GM23248 (cell line): ENCODE results near the gene GNLY. TPM values are rescaled to one million over a fixed set of nuclear protein-coding genes. Genes with fewer than 3 reads are reported as not detected.

Source experiments
- DNase-seq: peaks from one replicate; pipeline ENCODE4 v3.0.0-alpha.2; 2015
- H2AFZ ChIP-seq: fragments of 200-600 bp; sonication (generic); 2 replicates; pipeline ENCODE4 v1.6.1; 2016; ENCODE audit warnings: antibody characterized with exemption
- H3F3A ChIP-seq: fragments of 200-600 bp; sonication (generic); 2 replicates; pipeline ENCODE4 v1.6.1; 2016; ENCODE audit warnings: mild to moderate bottlenecking, antibody characterized with exemption, mixed run types; ENCODE audit not compliant: insufficient read depth
- H3K27ac ChIP-seq: fragments of 200-600 bp; sonication (generic); 2 replicates; pipeline ENCODE4 v1.5.1; 2016; ENCODE audit warnings: mild to moderate bottlenecking
- H3K27me3 ChIP-seq: fragments of 200-600 bp; sonication (generic); replicated peaks from 2 replicates; pipeline ENCODE4 v1.6.1; 2016; ENCODE audit warnings: mild to moderate bottlenecking; ENCODE audit not compliant: insufficient read depth
- H3K36me3 ChIP-seq: fragments of 200-600 bp; sonication (generic); 2 replicates; pipeline ENCODE4 v1.6.1; 2016; ENCODE audit warnings: low read depth, mild to moderate bottlenecking
- H3K4me1 ChIP-seq: fragments of 200-600 bp; sonication (generic); 2 replicates; pipeline ENCODE4 v1.6.1; 2016; ENCODE audit warnings: mild to moderate bottlenecking; ENCODE audit not compliant: insufficient read depth
- H3K4me2 ChIP-seq: fragments of 200-600 bp; sonication (generic); one replicate; pipeline ENCODE4 v1.6.1; 2016; ENCODE audit warnings: mild to moderate bottlenecking; ENCODE audit not compliant: unreplicated experiment
- H3K4me3 ChIP-seq: fragments of 200-600 bp; sonication (generic); 2 replicates; pipeline ENCODE4 v1.5.1; 2016; ENCODE audit warnings: mild to moderate bottlenecking
- H3K79me2 ChIP-seq: fragments of 200-600 bp; sonication (generic); 2 replicates; pipeline ENCODE4 v1.6.1; 2016; ENCODE audit warnings: mild to moderate bottlenecking; ENCODE audit not compliant: insufficient read depth
- H3K9ac ChIP-seq: fragments of 200-600 bp; sonication (generic); 2 replicates; pipeline ENCODE4 v1.6.1; 2016; ENCODE audit warnings: mild to moderate bottlenecking
- H3K9me2 ChIP-seq: fragments of 200-600 bp; sonication (generic); 2 replicates; pipeline ENCODE4 v1.6.1; 2016; ENCODE audit warnings: mixed run types, mild to moderate bottlenecking, moderate library complexity; ENCODE audit not compliant: insufficient read depth
- H3K9me3 ChIP-seq: fragments of 200-600 bp; sonication (generic); one replicate; pipeline ENCODE4 v1.6.1; 2017; ENCODE audit warnings: low read depth
- H4K20me1 ChIP-seq: fragments of 200-600 bp; sonication (generic); 2 replicates; pipeline ENCODE4 v1.6.0; 2016; ENCODE audit not compliant: insufficient read depth
- EZH2 ChIP-seq: fragments of 200-600 bp; sonication (generic); IDR thresholded peaks from 2 replicates; pipeline ENCODE4 v1.6.1; 2018; ENCODE audit warnings: antibody characterized with exemption, mild to moderate bottlenecking; ENCODE audit not compliant: insufficient read depth, poor library complexity, severe bottlenecking
- EZH2phosphoT487 ChIP-seq: fragments of 200-600 bp; sonication (generic); IDR thresholded peaks from 2 replicates; pipeline ENCODE4 v1.6.1; 2018; ENCODE audit warnings: antibody characterized with exemption, moderate library complexity, mild to moderate bottlenecking, low read depth; ENCODE audit not compliant: insufficient read depth
- WGBS, 2 experiments: methylation state at CpG; one replicate each; pipeline ENCODE4 v1.1.6; 2015 to 2017; ENCODE audit warnings: low lambda C conversion rate in 2 of 2, low coverage in 1 of 2; ENCODE audit errors: missing lambda C conversion rate in 2 of 2; 5-methylcytosine and 5-hydroxymethylcytosine counted together
- in situ Hi-C: fragments of 300-500 bp; cut with MboI; formaldehyde crosslinking; loops from 2 replicates; pipeline ENCODE4 v1.15.0; 2020
- polyA plus RNA-seq: library from polyadenylated mRNA; unstranded; fragments of >200 nt; fragmentation: Nextera tagmentation; extraction: Ambion mirVana; gene quantifications from 2 replicates; pipeline ENCODE4 v1.2.1, GENCODE V29; 2016
- total RNA-seq: library from RNA; depleted of rRNA; stranded (reverse); fragments of >200 nt; shearing (Covaris generic); gene quantifications from 2 replicates; pipeline ENCODE4 v1.2.3, GENCODE V29; 2014

GNLY gene
- total and polyA plus RNA-seq, 2 experiments from 2014 or later = not detected

GRCh38 chr2:85720533-85720932 is 26.4 kb downstream of the GNLY start:
- no peak overlapping the region for H3K4me3 ChIP-seq
- H3K4me2 ChIP-seq = no peak overlapping the region
- H3K36me3 ChIP-seq = no peaks in the 10 kb centered on the region
- H3K9me2 ChIP-seq = no peaks in the 10 kb centered on the region
- H3K27me3 ChIP-seq = no peaks in the 10 kb centered on the region
- no peak overlapping the region for H2AFZ ChIP-seq
- H3F3A ChIP-seq = peaks cover 12% of the 10 kb centered on the region; the same call in 1 of the 2 replicates
- no peak for DNase-seq
- H3K27ac ChIP-seq = no peak overlapping the region
- no peak overlapping the region for H3K9ac ChIP-seq
- H3K4me1 ChIP-seq = peaks cover 18% of the 10 kb centered on the region
- 89 to 95% methylated on average over 1 of the region's 1 CpG for WGBS, 2 experiments
- no peak for TF ChIP-seq EZH2
- TF ChIP-seq EZH2phosphoT487 = no peak
- no peaks in the 10 kb centered on the region for H3K79me2 ChIP-seq
- in situ Hi-C loops = no loop called here
- no peaks in the 10 kb centered on the region for H3K9me3 ChIP-seq
- H4K20me1 ChIP-seq = no peaks in the 10 kb centered on the region

DNA sequence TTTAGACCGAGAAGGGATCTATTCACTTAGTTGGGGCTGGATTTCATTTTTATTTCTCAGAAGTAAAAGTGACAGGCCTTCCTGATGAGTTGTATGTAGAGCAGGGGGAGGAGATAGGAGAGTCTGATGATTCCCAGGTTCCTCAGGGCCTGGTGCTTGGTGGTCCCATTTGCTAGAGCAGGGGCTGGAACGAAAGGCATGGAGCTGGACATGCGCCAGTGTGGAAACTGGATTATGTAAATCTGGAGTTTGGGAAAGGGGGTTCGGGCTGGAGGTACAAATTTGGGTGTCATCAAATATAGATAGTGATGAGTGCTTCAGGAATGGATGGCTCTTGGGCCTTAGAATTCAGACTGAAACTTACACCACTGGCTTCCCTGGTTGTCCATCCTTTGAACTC is 27.5 kb downstream of the GNLY start:
- Histone ChIP-seq H3K9me2 (no peaks in the 10 kb centered on the region), H3K79me2 (no peaks in the 10 kb centered on the region), H3K9me3 (no peaks in the 10 kb centered on the region), H4K20me1 (no peaks in the 10 kb centered on the region), H3K36me3 (no peaks in the 10 kb centered on the region), H3K27ac (no peak overlapping the region), H3K27me3 (no peaks in the 10 kb centered on the region), H3F3A (peaks cover 12% of the 10 kb centered on the region; the same call in 1 of the 2 replicates), H3K4me2 (no peak overlapping the region), H2AFZ (no peak overlapping the region), H3K9ac (no peak overlapping the region), H3K4me3 (no peak overlapping the region), H3K4me1 (peaks cover 18% of the 10 kb centered on the region)
- TF ChIP-seq EZH2phosphoT487 (no peak), EZH2 (no peak)
- DNase-seq = no peak
- in situ Hi-C loops = no loop called here
- 87% methylated on average over 4 of the region's 4 CpGs for WGBS, 2 experiments

- WGBS, 2 experiments = 87 to 89% methylated on average over 6 of the region's 6 CpGs
- Histone ChIP-seq H3K27ac (no peak overlapping the region), H3K79me2 (no peaks in the 10 kb centered on the region), H3K27me3 (no peaks in the 10 kb centered on the region), H3K9ac (no peak overlapping the region), H3K4me1 (peaks cover 12% of the 10 kb centered on the region), H3K4me2 (no peak overlapping the region), H4K20me1 (no peaks in the 10 kb centered on the region), H3K4me3 (no peak overlapping the region), H3F3A (peaks cover 6% of the 10 kb centered on the region; the same call in 1 of the 2 replicates), H3K36me3 (no peaks in the 10 kb centered on the region), H3K9me3 (no peaks in the 10 kb centered on the region), H2AFZ (no peak overlapping the region), H3K9me2 (no peaks in the 10 kb centered on the region)
- in situ Hi-C loops = no loop called here
- no peak for TF ChIP-seq EZH2
- no peak for TF ChIP-seq EZH2phosphoT487
- DNase-seq = no peak
These were observed 28.4 kb downstream of the GNLY start for GRCh38 chr2:85722519-85722918.

DNA sequence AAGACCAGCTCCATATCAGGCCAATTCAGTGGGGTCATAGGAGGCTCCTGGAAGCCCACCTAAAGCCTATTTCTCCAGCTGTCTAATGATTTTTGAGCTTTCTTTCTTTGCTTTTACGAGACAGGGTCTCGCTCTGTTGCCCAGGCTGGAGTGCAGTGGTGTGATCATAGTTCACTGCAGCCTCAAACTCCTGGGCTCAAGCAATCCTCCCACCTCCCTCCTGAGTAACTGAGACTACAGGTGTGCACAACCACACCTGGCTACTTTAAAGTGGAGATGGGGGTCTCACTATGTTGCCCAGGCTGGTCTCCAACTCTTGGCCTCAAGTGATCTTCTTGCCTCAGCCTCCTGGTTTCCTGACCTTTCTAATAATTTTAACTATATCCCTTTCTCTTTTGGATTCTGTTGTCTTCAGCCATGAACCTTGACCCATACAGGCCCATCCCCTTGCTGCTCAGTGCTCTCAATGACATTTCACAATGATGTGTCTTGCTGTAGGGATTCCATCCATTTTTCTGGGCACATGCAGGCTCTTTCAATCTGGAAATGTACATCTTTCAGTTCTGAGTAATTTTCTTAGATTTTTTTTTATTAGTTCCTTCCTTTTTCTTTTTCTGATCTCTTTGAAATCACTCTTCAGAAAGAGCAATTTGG is 29.7 kb downstream of the GNLY start:
- TF ChIP-seq EZH2 (no peak), EZH2phosphoT487 (no peak)
- Histone ChIP-seq H3K4me3 (no peak overlapping the region), H3K27ac (peak overlapping the region; percentile 5; the same call in 1 of the 2 replicates), H3K36me3 (no peaks in the 10 kb centered on the region), H2AFZ (no peak overlapping the region), H3K79me2 (no peaks in the 10 kb centered on the region), H3K9ac (no peak overlapping the region), H3K27me3 (no peaks in the 10 kb centered on the region), H3K4me1 (peaks cover 13% of the 10 kb centered on the region), H4K20me1 (no peaks in the 10 kb centered on the region), H3K9me3 (no peaks in the 10 kb centered on the region), H3K4me2 (no peak overlapping the region), H3F3A (no peaks in the 10 kb centered on the region), H3K9me2 (no peaks in the 10 kb centered on the region)
- peak; percentile 70 for DNase-seq
- 93 to 100% methylated on average over 2 of the region's 2 CpGs for WGBS, 2 experiments
- in situ Hi-C loops = no loop called here
